ENCODE data around the gene ABTB2. TPM values are rescaled to one million over a fixed set of nuclear protein-coding genes. Genes with fewer than 3 reads are reported as not detected.

Gene ABTB2
- total RNA-seq, 4 donors from 2014 or later = 3.4 to 6.2 (median 4.2) TPM

GRCh38 chr11:34337016-34337415 is 20.8 kb downstream of the ABTB2 start:
- ATAC-seq (ENCODE audit: low FRiP score) = no peak
- no peak for TF ChIP-seq CTCF (IDR thresholded peaks at IDR 0.05)
- DNase-seq (ENCODE audit: low spot score) = no peak

GRCh38 chr11:34335801-34336200 is 22.0 kb downstream of the ABTB2 start:
- TF ChIP-seq CTCF (IDR thresholded peaks at IDR 0.05) = no peak
- no peak for DNase-seq (ENCODE audit: low spot score)
- ATAC-seq (ENCODE audit: low FRiP score) = no peak

GRCh38 chr11:34335331-34335730 is 22.5 kb downstream of the ABTB2 start:
- no peak for TF ChIP-seq CTCF (IDR thresholded peaks at IDR 0.05)
- ATAC-seq (ENCODE audit: low FRiP score) (no peak), DNase-seq (ENCODE audit: low spot score) (no peak)

GRCh38 chr11:34333787-34334186 is 24.0 kb downstream of the ABTB2 start:
- DNase-seq (ENCODE audit: low spot score) (no peak), ATAC-seq (ENCODE audit: low FRiP score) (no peak)
- no peak for TF ChIP-seq CTCF (IDR thresholded peaks at IDR 0.05)

- DNase-seq (ENCODE audit: low spot score) = no peak
- ATAC-seq (ENCODE audit: low FRiP score) = no peak
- no peak for TF ChIP-seq CTCF (IDR thresholded peaks at IDR 0.05)
Measured at GRCh38 chr11:34332524-34332923, 25.3 kb downstream of the ABTB2 start.

- ATAC-seq (ENCODE audit: low FRiP score) (no peak), DNase-seq (ENCODE audit: low spot score) (no peak)
- TF ChIP-seq CTCF (IDR thresholded peaks at IDR 0.05) = no peak
Measured at GRCh38 chr11:34331736-34332135, 26.1 kb downstream of the ABTB2 start.

GRCh38 chr11:34331329-34331728 is 26.5 kb downstream of the ABTB2 start:
- no peak for ATAC-seq (ENCODE audit: low FRiP score)
- TF ChIP-seq CTCF (IDR thresholded peaks at IDR 0.05) = no peak
- DNase-seq (ENCODE audit: low spot score) = no peak
